Middle frontal gyrus (tissue), 1 donor: Measurements from ENCODE around the gene ATP6V1F.

Experiments used
- DNase-seq: peaks from one replicate; pipeline ENCODE4 v3.0.0-alpha.2; 2015; ENCODE audit warnings: low spot score; ENCODE audit errors: extremely low spot score

Gene ATP6V1F

GRCh38 chr7:128867842-128868623 lies 5.4 kb downstream of the ATP6V1F start:
- DNase-seq = no peak

DNA sequence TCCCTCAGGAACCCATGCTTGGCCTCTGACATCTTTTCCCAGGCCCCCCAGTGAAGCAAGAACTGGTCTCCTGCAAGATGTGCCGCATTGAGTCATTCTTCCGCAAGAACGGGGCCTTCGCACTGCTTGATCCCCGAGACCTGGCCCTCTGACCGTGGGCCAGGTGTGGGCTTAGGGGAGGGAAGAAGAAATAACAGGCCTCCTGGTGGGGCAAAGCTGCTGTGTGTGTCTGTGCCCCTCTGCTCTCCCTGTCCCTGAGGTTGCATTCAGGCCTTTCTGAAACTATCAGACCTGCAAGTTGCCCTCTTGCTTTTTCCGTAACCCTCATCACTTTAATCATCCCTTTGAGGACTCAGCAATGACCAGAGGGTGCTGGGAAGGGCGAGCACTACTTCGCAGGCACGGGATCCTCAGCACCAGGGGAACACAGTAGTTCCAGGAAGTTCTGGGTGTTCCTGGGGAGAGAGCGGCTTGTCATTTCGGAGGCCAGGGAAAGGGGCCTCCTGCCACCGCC lies 6.0 kb downstream of the ATP6V1F start:
- no peak for DNase-seq

- peak; percentile 22 for DNase-seq
Measured at GRCh38 chr7:128869138-128869943, 6.7 kb downstream of the ATP6V1F start.

GRCh38 chr7:128869944-128870285 lies 7.3 kb downstream of the ATP6V1F start:
- no peak for DNase-seq

GRCh38 chr7:128871050-128871449 lies 8.4 kb downstream of the ATP6V1F start:
- no peak for DNase-seq

GRCh38 chr7:128872394-128872824 lies 9.8 kb downstream of the ATP6V1F start:
- DNase-seq = no peak

- no peak for DNase-seq
Measured at GRCh38 chr7:128873234-128873633, 10.6 kb downstream of the ATP6V1F start.

- DNase-seq = no peak
Measured at GRCh38 chr7:128874140-128875031, 11.7 kb downstream of the ATP6V1F start.

GRCh38 chr7:128875523-128875948 lies 12.9 kb downstream of the ATP6V1F start:
- DNase-seq = no peak

- no peak for DNase-seq
Measured at GRCh38 chr7:128876127-128876526, 13.5 kb downstream of the ATP6V1F start.

DNA sequence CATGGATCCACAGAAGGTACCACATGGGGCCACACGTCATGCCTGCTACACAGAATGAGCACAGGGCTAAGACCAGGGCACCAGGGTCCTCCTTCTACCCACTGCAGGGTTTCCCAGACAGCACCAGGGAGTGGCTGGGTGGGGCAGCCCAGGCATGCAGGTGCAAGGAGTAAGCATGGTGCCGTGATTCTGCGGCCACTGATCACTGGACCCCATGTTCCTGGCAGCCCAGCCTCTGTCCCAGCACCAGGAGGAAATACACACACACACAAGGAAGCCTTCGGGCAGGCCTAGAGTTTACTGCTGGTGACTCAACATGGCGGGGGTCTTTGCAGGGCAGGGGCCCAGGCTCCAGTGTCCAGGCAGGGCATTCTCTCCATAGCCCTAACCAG lies 13.9 kb downstream of the ATP6V1F start:
- DNase-seq = no peak

DNA sequence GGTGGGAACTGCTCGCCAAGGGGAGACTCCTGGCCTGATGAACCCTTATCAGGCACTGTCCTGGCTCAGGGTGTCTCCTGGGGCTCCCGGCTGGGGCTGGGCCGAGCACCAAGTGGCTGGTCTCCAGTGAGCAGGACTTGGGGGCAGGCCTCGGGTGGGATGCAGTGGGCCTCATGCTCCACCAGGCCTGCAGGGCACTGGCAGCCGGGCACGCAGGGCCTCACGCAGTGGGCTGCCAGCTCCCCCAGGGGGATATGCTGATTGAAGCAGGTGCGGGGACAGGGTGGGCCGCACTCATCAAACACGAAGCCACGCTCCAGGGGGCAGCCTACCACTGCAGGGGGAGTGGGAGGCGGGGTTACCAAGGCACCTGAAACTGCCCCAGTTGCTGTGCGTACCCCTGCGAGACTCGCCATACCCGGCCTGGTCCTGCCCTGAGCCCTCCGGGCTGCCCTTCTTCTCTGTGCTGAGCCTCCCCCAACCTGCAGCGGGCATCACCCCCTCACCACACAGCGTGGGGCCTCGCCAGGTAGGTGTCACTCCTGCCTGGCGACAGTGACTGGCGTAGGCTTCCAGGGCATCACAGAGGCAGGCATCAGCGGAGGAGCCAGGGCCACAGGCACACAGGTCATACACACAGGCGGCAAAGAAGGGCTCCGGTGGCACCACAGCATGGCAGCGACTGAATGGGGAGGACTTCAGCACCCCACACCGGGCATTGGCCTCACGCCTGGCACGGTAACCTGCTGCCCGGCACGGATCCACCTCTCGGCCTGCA lies 14.5 kb downstream of the ATP6V1F start:
- no peak for DNase-seq

- no peak for DNase-seq
Measured at GRCh38 chr7:128877756-128878120, 15.1 kb downstream of the ATP6V1F start.

DNA sequence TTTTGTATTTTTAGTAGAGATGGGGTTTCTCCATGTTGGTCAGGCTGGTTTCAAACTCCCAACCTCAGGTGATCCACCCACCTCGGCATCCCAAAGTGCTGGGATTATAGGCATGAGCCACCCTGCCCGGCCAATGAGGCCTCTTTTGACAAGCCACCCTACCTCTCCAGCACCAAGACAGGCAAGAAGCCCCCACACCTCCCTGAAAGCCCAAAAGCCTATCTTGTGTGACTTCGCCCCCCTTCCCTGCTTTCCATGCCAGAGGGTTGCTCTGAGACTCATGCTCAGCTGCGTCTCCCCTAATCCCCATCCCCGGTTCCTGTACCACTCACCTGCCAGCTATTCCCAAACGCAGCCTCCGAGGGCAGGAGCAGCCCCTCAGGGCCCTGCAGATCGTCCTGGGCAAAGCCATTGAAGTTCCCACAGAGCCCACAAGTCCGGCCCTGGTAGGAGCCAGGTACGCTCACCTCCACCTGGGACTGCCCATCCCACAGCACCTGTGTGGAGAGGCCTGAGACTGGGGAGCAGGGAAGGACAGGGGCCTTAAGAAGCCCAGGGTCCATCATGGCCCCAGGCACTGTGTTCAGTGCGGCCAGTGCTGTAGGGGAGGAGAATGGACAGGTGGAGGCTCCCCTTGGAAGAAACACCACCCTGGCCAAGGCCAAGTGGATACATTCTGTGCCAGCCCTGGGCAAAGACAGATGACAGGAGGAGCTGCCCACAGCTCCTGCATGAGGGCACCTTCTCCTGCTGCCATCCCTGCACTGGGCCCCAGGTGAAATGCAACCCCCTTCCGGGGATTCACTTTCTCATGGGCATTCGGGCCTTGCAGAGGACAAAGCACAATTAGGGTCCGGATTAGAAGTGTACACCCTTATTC lies 15.8 kb downstream of the ATP6V1F start:
- DNase-seq = no peak

DNA sequence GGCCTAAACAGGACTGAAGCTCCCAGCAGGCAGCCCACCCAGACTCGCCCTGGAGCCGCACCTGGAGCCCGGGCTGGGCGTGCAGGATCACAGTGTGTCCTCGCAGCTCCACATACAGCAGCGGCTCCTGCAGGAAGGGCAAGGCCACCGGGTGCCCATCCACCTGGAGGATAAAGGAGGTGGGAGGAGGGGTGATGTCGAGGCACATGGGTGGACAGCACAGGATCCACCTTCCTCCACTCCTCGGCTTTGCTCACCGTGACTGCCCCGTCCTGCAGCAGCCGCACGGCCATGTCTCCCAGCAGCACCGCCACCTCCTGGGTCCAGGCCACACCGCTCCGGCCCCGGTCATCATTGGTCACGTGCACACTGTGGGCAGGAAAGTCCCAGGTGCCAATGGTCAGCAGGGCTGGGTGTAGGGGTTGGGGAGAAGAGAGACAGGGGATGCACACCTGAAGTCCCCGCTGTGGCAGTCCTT lies 16.8 kb downstream of the ATP6V1F start:
- no peak for DNase-seq

- DNase-seq = peak; percentile 52
Measured at GRCh38 chr7:128879939-128880746, 17.5 kb downstream of the ATP6V1F start.

DNA sequence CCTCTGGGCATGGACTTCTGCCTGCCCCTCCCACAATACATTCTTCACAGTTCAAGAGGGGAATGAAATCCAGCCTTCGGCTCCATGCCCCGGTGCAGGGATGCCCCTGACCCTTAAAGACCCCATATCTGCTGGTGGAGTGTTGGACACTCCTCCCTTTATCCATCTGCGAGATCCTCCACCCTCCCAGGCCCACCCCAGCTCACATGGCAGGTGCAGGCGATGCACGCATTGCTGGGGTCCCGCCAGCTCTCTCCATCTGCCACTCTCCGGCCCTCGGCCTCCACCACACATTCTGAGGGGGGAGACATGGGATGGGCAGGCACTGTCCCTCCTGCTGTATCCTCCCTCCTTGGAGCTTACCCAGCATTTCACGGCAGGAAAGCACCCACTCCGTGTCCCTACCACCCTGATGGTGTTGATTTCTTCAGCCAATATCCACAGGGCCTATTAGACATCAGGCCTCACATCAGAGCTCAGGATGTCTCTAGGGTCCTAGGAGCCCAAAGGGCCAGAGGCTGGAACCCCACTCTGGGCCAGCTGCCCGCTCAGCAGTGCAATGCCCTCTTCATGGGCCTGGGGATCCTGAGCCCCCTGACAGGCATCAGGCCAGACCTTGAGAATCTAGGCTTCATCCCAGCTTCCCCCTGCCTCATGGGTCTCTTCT lies 18.3 kb downstream of the ATP6V1F start:
- DNase-seq = no peak

GRCh38 chr7:128881458-128882125 lies 18.9 kb downstream of the ATP6V1F start:
- no peak for DNase-seq
